IMR-90 (cell line): Measurements from ENCODE around the gene DDX21.

ENCODE experiments used
- BHLHE40 ChIP-seq: fragments of 150-350 bp; IDR thresholded peaks from 2 replicates; pipeline ENCODE4 v1.6.1; 2016; ENCODE audit warnings: mild to moderate bottlenecking, low read depth, low read length
- CEBPB ChIP-seq: IDR thresholded peaks from 2 replicates; pipeline ENCODE4 v1.6.1; 2012; ENCODE audit warnings: low read depth, low read length, improper control_type of control experiment
- CHD1 ChIP-seq: IDR thresholded peaks from 2 replicates; pipeline ENCODE4 v1.6.1; 2012; ENCODE audit warnings: low read depth, low read length, improper control_type of control experiment
- MAFK ChIP-seq: IDR thresholded peaks from 2 replicates; pipeline ENCODE4 v1.6.1; 2012; ENCODE audit warnings: low read depth, low read length, improper control_type of control experiment
- MAZ ChIP-seq: IDR thresholded peaks from 2 replicates; pipeline ENCODE4 v1.6.1; 2012; ENCODE audit warnings: low read depth, mild to moderate bottlenecking, low read length, improper control_type of control experiment, moderate library complexity, borderline replicate concordance
- MXI1 ChIP-seq: IDR thresholded peaks from 2 replicates; pipeline ENCODE4 v1.6.1; 2012; ENCODE audit warnings: low read depth, mild to moderate bottlenecking, low read length, moderate library complexity, borderline replicate concordance
- POLR2A ChIP-seq: IDR thresholded peaks from 2 replicates; pipeline ENCODE4 v1.6.1; 2012; ENCODE audit warnings: mild to moderate bottlenecking, low read depth, low read length
- RAD21 ChIP-seq: IDR thresholded peaks from 2 replicates; pipeline ENCODE4 v1.6.1; 2012; ENCODE audit warnings: low read length, improper control_type of control experiment
- RCOR1 ChIP-seq: IDR thresholded peaks from 2 replicates; pipeline ENCODE4 v1.6.1; 2012; ENCODE audit warnings: mild to moderate bottlenecking, low read length, improper control_type of control experiment; ENCODE audit not compliant: insufficient replicate concordance
- RFX5 ChIP-seq: IDR thresholded peaks from 2 replicates; pipeline ENCODE4 v1.8.0; 2012; ENCODE audit warnings: low read depth, mild to moderate bottlenecking, low read length, moderate library complexity
- SMC3 ChIP-seq: fragments of 150-350 bp; IDR thresholded peaks from 2 replicates; pipeline ENCODE4 v1.6.1; 2016; ENCODE audit warnings: low read depth, mild to moderate bottlenecking, antibody characterized with exemption, low read length, moderate library complexity
- USF2 ChIP-seq: fragments of 150-350 bp; IDR thresholded peaks from 2 replicates; pipeline ENCODE4 v1.6.1; 2017; ENCODE audit warnings: mild to moderate bottlenecking, antibody characterized with exemption, low read length, low read depth
- TF ChIP-seq, protein P1 (sequence below): conservative IDR thresholded peaks from 2 replicates; pipeline ENCODE4 v1.5.1; 2012; ENCODE audit warnings: mild to moderate bottlenecking, low read depth, low read length, improper control_type of control experiment

DNA sequence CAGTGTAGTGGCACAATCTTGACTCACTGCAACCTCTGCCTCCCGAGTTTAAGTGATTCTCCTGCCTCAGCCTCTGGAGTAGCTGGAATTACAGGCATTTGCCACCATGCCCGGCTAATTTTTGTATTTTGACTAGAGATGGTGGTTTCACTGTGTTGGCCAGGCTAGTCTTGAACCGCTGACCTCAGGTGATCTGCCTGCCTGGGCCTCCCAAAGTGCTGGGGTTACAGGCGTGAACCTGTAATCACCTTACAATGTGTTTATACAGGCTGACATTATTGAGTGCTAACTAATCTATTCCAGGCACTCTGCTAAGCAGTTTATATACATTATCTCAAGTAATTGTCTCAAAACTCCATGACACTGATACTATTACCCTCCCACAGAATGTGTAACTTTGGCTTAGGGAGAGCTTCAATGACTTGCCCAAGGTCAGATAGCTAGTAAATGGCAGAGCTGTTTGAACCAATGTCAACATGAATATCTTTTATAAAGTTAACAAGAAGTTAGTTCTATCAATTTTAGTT is 69.5 kb downstream of the DDX21 start:
- TF ChIP-seq MAFK = no peak
- TF ChIP-seq BHLHE40 = no peak
- TF ChIP-seq, protein P1, sequence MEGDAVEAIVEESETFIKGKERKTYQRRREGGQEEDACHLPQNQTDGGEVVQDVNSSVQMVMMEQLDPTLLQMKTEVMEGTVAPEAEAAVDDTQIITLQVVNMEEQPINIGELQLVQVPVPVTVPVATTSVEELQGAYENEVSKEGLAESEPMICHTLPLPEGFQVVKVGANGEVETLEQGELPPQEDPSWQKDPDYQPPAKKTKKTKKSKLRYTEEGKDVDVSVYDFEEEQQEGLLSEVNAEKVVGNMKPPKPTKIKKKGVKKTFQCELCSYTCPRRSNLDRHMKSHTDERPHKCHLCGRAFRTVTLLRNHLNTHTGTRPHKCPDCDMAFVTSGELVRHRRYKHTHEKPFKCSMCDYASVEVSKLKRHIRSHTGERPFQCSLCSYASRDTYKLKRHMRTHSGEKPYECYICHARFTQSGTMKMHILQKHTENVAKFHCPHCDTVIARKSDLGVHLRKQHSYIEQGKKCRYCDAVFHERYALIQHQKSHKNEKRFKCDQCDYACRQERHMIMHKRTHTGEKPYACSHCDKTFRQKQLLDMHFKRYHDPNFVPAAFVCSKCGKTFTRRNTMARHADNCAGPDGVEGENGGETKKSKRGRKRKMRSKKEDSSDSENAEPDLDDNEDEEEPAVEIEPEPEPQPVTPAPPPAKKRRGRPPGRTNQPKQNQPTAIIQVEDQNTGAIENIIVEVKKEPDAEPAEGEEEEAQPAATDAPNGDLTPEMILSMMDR = no peak
- TF ChIP-seq POLR2A = no peak
- no peak for TF ChIP-seq RCOR1
- no peak for TF ChIP-seq CEBPB
- TF ChIP-seq RFX5 = no peak
- TF ChIP-seq SMC3 = no peak
- no peak for TF ChIP-seq CHD1
- no peak for TF ChIP-seq RAD21
- TF ChIP-seq MXI1 = no peak
- TF ChIP-seq USF2 = no peak
- TF ChIP-seq MAZ = no peak
